ENCODE measurements around the gene RUFY2. TPM values are rescaled to one million over a fixed set of nuclear protein-coding genes. Genes with fewer than 3 reads are reported as not detected.

The RUFY2 gene
- total RNA-seq, 1 donor: 35.5 TPM

DNA sequence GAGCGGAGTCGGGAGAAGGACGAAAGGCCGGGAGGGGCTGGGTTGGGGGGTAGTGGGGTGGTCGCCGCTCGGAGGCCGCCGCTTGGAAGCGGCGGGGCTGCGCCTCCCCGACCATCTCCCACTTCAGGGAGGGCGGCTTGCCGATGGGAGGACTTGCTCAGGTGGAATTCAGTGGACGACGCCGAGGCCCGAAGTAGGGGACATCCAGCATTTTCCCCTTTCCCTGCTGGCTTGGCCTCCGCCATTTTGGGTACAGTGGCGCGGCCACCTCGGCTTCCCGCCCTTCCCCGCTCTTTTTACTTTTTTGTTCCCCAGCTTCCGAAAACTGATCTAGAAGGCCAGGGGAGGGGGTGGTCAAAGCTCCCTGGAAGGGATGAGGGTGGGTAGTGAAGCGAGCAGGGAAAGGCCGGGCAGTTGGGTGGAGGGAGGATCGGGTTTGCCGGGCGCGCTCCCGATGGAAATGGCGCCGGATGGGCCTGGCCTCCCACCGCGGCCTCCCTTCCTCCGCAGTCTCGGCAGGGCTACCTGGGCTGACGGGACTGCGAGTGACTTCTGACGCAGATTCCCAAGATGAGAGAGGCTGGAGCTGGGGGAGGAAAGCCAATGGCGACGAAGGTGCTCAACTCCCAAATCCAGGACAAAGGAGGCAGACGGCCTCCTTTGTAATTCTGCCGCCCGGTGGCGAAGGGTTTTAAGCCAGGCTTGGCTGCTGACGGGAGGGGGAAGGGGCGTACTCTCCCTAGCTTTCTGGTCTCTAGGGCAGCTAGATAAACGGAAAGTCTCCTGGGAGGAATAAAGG, 74.6 kb downstream of the RUFY2 start, which contains the start of gene PBLD:
Gene PBLD (minus strand): TSS at position 670 of the 799 bp plus-strand sequence. CDS start 26,084 bp downstream, outside the sequence.
- peak within 1 kb of the TSS; percentile 93 for H3K4me3 ChIP-seq (ENCODE audit: insufficient read depth, low read length)
- TF ChIP-seq, protein P1, sequence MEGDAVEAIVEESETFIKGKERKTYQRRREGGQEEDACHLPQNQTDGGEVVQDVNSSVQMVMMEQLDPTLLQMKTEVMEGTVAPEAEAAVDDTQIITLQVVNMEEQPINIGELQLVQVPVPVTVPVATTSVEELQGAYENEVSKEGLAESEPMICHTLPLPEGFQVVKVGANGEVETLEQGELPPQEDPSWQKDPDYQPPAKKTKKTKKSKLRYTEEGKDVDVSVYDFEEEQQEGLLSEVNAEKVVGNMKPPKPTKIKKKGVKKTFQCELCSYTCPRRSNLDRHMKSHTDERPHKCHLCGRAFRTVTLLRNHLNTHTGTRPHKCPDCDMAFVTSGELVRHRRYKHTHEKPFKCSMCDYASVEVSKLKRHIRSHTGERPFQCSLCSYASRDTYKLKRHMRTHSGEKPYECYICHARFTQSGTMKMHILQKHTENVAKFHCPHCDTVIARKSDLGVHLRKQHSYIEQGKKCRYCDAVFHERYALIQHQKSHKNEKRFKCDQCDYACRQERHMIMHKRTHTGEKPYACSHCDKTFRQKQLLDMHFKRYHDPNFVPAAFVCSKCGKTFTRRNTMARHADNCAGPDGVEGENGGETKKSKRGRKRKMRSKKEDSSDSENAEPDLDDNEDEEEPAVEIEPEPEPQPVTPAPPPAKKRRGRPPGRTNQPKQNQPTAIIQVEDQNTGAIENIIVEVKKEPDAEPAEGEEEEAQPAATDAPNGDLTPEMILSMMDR (IDR thresholded peaks at IDR 0.05; ENCODE audit: extremely low read depth, low read depth, low read length): peak; percentile 48
- H3K9me3 ChIP-seq (ENCODE audit: low read depth, low read length): no peaks in the 10 kb centered on the region
- H3K36me3 ChIP-seq (ENCODE audit: insufficient read depth, low read length): peaks cover 5% of the 10 kb centered on the region
- peak; percentile 79 for DNase-seq (ENCODE audit: insufficient read length, low spot score, missing footprints)
- peaks cover 65% of the 10 kb centered on the region for H3K4me1 ChIP-seq (ENCODE audit: insufficient read depth, low read length)
- H3K27me3 ChIP-seq (ENCODE audit: insufficient read depth, low read length): no peaks in the 10 kb centered on the region
- H2AFZ ChIP-seq (ENCODE audit: low read length): peak within 1 kb of the TSS; percentile 86
- H3K27ac ChIP-seq (ENCODE audit: low read depth, low read length): peak within 1 kb of the TSS; percentile 95
- peak within 1 kb of the TSS; percentile 92 for H3K4me2 ChIP-seq (ENCODE audit: insufficient read depth, low read length)
- peaks cover 65% of the 10 kb centered on the region for H3K79me2 ChIP-seq (ENCODE audit: insufficient read depth, low read length)
- peaks cover 50% of the 10 kb centered on the region for H4K20me1 ChIP-seq (ENCODE audit: insufficient read depth, low read length)

- peak; percentile 96 for DNase-seq (ENCODE audit: insufficient read length, low spot score, missing footprints)
- Histone ChIP-seq H3K36me3 (ENCODE audit: insufficient read depth, low read length) (peaks cover under 1% of the 10 kb centered on the region), H3K79me2 (ENCODE audit: insufficient read depth, low read length) (peaks cover 62% of the 10 kb centered on the region), H4K20me1 (ENCODE audit: insufficient read depth, low read length) (peaks cover 42% of the 10 kb centered on the region), H3K27me3 (ENCODE audit: insufficient read depth, low read length) (no peaks in the 10 kb centered on the region), H3K9me3 (ENCODE audit: low read depth, low read length) (no peaks in the 10 kb centered on the region), H3K27ac (ENCODE audit: low read depth, low read length) (peak within 1 kb of the TSS; percentile 95), H2AFZ (ENCODE audit: low read length) (peak within 1 kb of the TSS; percentile 86), H3K4me3 (ENCODE audit: insufficient read depth, low read length) (peak within 1 kb of the TSS; percentile 93), H3K4me1 (ENCODE audit: insufficient read depth, low read length) (peaks cover 57% of the 10 kb centered on the region), H3K4me2 (ENCODE audit: insufficient read depth, low read length) (peak within 1 kb of the TSS; percentile 92)
- TF ChIP-seq, protein P1 (IDR thresholded peaks at IDR 0.05; ENCODE audit: extremely low read depth, low read depth, low read length): no peak
Observed at GRCh38 chr10:68331455-68332258, 75.4 kb downstream of the RUFY2 start, which contains the start of gene HNRNPH3. TSS of gene HNRNPH3 (plus strand) at chr10:68332064. CDS start at chr10:68337222, 5,158 bp downstream.

- Histone ChIP-seq H3K4me1 (ENCODE audit: insufficient read depth, low read length) (peaks cover 50% of the 10 kb centered on the region), H3K27me3 (ENCODE audit: insufficient read depth, low read length) (no peaks in the 10 kb centered on the region), H4K20me1 (ENCODE audit: insufficient read depth, low read length) (peaks cover 35% of the 10 kb centered on the region), H3K27ac (ENCODE audit: low read depth, low read length) (peak overlapping the region; percentile 95), H3K9me3 (ENCODE audit: low read depth, low read length) (no peaks in the 10 kb centered on the region), H3K79me2 (ENCODE audit: insufficient read depth, low read length) (peaks cover 58% of the 10 kb centered on the region), H2AFZ (ENCODE audit: low read length) (peak overlapping the region; percentile 86), H3K4me2 (ENCODE audit: insufficient read depth, low read length) (peak overlapping the region; percentile 92), H3K4me3 (ENCODE audit: insufficient read depth, low read length) (peak overlapping the region; percentile 93), H3K36me3 (ENCODE audit: insufficient read depth, low read length) (no peaks in the 10 kb centered on the region)
- TF ChIP-seq, protein P1 (IDR thresholded peaks at IDR 0.05; ENCODE audit: extremely low read depth, low read depth, low read length): no peak
- peak; percentile 10 for DNase-seq (ENCODE audit: insufficient read length, low spot score, missing footprints)
Observed at GRCh38 chr10:68330852-68331454, 76.1 kb downstream of the RUFY2 start.
